ENCODE data around the gene TXLNB.

The TXLNB gene

GRCh38 chr6:139323511-139324300, 31.9 kb upstream of the TXLNB start:
- Histone ChIP-seq H3K4me3 (ENCODE audit: low read depth, low read length, poor library complexity, severe bottlenecking) (peak overlapping the region; percentile 53), H3K4me2 (ENCODE audit: low read length) (peak overlapping the region; percentile 70), H3K27ac (ENCODE audit: low read depth, low read length, poor library complexity, severe bottlenecking) (peak overlapping the region; percentile 99), H3K9me2 (ENCODE audit: low read depth, low read length) (no peaks in the 10 kb centered on the region), H3K36me3 (ENCODE audit: insufficient read depth, low read length) (no peaks in the 10 kb centered on the region), H3F3A (ENCODE audit: insufficient read depth, low read length) (peaks cover 9% of the 10 kb centered on the region; the same call in 1 of the 2 replicates), H3K27me3 (ENCODE audit: insufficient read depth, low read length) (no peaks in the 10 kb centered on the region), H3K79me2 (ENCODE audit: insufficient read depth, low read length) (no peaks in the 10 kb centered on the region), H3K9me3 (ENCODE audit: low read length) (no peaks in the 10 kb centered on the region), H3K9ac (ENCODE audit: low read length) (peak overlapping the region; percentile 52; the same call in 1 of the 2 replicates), H3K4me1 (ENCODE audit: insufficient read depth, low read length, severe bottlenecking) (peaks cover 62% of the 10 kb centered on the region), H4K20me1 (ENCODE audit: insufficient read depth, low read length) (no peaks in the 10 kb centered on the region), H2AFZ (ENCODE audit: low read length) (peak overlapping the region; percentile 39; the same call in 1 of the 2 replicates)
- TF ChIP-seq CTCF (IDR thresholded peaks at IDR 0.05; ENCODE audit: low read length) (no peak), EZH2 (IDR thresholded peaks at IDR 0.05; ENCODE audit: borderline replicate concordance, low read length) (no peak)

GRCh38 chr6:139320081-139320480, 28.3 kb upstream of the TXLNB start:
- Histone ChIP-seq H3F3A (ENCODE audit: insufficient read depth, low read length) (no peaks in the 10 kb centered on the region; the same call in 1 of the 2 replicates), H3K36me3 (ENCODE audit: insufficient read depth, low read length) (no peaks in the 10 kb centered on the region), H3K4me1 (ENCODE audit: insufficient read depth, low read length, severe bottlenecking) (peaks cover 35% of the 10 kb centered on the region), H2AFZ (ENCODE audit: low read length) (no peak overlapping the region), H3K79me2 (ENCODE audit: insufficient read depth, low read length) (no peaks in the 10 kb centered on the region), H3K9me3 (ENCODE audit: low read length) (no peaks in the 10 kb centered on the region), H3K9ac (ENCODE audit: low read length) (no peak overlapping the region), H4K20me1 (ENCODE audit: insufficient read depth, low read length) (no peaks in the 10 kb centered on the region), H3K4me3 (ENCODE audit: low read depth, low read length, poor library complexity, severe bottlenecking) (no peak overlapping the region), H3K9me2 (ENCODE audit: low read depth, low read length) (no peaks in the 10 kb centered on the region), H3K4me2 (ENCODE audit: low read length) (no peak overlapping the region), H3K27me3 (ENCODE audit: insufficient read depth, low read length) (no peaks in the 10 kb centered on the region), H3K27ac (ENCODE audit: low read depth, low read length, poor library complexity, severe bottlenecking) (peak overlapping the region; percentile 34)
- TF ChIP-seq EZH2 (IDR thresholded peaks at IDR 0.05; ENCODE audit: borderline replicate concordance, low read length) (no peak), CTCF (IDR thresholded peaks at IDR 0.05; ENCODE audit: low read length) (no peak)

GRCh38 chr6:139316622-139317317, 25.0 kb upstream of the TXLNB start:
- Histone ChIP-seq H3K79me2 (ENCODE audit: insufficient read depth, low read length) (no peaks in the 10 kb centered on the region), H3K9ac (ENCODE audit: low read length) (no peak overlapping the region), H3K27ac (ENCODE audit: low read depth, low read length, poor library complexity, severe bottlenecking) (no peak overlapping the region), H3K36me3 (ENCODE audit: insufficient read depth, low read length) (no peaks in the 10 kb centered on the region), H3K4me2 (ENCODE audit: low read length) (no peak overlapping the region), H4K20me1 (ENCODE audit: insufficient read depth, low read length) (no peaks in the 10 kb centered on the region), H3K4me1 (ENCODE audit: insufficient read depth, low read length, severe bottlenecking) (peaks cover 25% of the 10 kb centered on the region), H2AFZ (ENCODE audit: low read length) (no peak overlapping the region), H3K27me3 (ENCODE audit: insufficient read depth, low read length) (no peaks in the 10 kb centered on the region), H3F3A (ENCODE audit: insufficient read depth, low read length) (no peaks in the 10 kb centered on the region), H3K9me3 (ENCODE audit: low read length) (no peaks in the 10 kb centered on the region), H3K9me2 (ENCODE audit: low read depth, low read length) (no peaks in the 10 kb centered on the region), H3K4me3 (ENCODE audit: low read depth, low read length, poor library complexity, severe bottlenecking) (no peak overlapping the region)
- no peak for TF ChIP-seq EZH2 (IDR thresholded peaks at IDR 0.05; ENCODE audit: borderline replicate concordance, low read length)
- no peak for TF ChIP-seq CTCF (IDR thresholded peaks at IDR 0.05; ENCODE audit: low read length)
